ENCODE measurements around the gene PPP6R1.
"Not testable (repeated sequence)": the region's sequence is repeated elsewhere in the genome, so short reads cannot be mapped to it uniquely, and the experiment has no call there.

The PPP6R1 gene

DNA sequence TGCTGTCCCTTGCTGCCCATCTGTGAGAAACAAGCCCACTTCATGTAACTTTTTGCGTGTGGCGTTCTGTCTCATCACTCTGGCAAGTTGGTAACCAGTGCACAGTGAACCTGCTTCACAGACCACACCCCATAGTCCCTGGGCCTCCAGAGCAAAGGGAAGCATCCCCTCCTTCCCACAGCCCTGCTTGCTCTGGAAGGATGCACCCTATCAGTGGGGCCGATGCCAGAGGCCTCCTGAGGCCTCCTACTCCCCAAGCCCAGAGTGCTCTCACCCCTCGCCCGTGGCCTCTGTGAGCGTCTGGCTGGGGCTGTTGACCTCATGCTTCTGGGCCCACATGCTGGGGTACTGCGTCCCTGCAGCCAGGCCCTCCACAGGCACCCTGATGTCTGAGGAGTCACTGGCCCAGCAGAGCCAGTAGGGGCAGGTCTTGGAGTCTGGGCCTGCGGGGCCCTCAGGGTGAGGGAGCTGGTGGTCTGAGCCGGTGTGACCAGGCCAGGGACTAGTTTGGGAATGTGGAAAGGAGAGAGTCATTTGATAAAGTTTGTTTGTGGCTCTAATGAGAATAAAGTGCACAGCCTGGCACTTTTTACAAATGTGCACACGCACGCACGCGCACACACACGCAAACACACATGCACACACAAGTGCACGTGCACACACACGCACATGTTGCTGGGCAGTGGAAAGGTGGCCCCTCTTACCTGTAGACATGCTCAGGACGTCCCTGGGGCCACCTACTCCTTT is 35.4 kb downstream of the PPP6R1 start:
- no peak for DNase-seq

DNA sequence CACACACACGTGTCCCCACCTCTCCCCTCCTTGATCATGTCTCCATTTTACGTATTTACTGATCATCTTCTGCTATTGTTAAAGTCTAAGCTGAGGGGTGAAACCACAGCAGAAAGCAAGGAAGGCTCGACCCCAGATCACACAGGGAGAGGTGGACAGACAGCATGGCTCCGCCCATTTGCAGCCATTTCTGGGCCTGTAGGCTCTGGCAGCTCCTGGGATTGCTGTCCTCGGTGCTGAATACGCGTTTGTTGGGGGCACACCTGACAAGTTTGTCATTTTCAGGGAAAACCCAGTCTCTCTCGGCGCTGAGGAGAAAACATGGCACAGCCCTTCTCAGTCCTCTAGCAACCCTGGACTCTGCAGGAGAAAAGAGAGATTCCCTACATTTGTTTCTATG is 38.3 kb downstream of the PPP6R1 start:
- no peak for DNase-seq

DNA sequence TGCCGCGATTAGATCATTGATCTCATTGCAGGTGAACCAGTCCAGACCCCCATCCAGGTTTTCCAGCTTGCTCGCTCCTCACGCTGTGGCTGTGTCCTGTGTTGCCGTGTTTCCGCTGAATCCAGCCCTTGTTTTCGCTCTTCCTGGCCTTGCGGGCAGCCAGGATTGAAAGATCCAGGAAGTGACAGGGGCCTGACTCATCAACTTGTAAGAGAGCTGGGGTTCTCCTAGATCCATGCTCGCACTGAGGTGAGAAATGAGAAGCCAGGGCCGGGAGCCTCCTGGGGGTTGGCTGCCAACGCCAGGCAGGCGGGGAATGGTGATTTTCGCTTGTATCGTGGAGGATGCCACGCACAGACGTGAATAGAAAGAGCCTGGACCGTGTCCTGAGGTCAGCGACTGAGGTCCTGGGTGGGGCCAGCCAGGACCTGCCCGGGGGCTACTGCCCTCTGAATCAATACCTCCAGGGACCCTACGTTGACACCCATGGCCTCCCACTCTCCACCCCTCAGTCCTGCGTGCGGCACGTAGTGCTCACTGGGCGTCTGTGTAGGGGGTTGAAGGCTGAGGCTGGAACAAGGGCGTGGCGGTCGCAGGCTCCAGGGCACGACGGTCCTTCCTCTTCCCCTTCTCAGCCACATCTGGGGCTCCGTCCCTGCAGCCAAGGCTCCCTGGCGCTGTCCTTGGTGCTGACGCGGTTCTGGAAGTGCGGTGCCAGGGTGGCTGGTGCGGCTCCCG is 42.2 kb downstream of the PPP6R1 start:
- peak; percentile 96 for DNase-seq

DNA sequence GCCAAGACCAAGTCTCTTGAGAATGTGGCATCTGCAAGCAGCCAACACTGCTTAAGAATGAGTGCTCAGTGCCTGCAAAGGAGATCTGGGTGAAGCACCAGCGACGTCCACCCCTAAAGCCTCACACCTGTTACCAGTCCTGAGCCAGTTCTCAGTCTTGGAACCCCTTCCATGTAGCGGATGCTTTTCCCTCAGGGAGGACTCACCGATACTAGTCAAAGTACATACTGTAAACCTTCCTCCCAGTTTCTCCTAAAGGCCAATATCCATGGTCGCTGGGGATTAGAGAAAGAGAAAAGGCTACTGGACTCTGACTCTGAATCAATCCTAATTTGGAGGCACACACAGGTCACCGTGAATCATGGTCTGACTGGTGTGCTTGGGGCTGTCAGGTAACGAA is 45.3 kb downstream of the PPP6R1 start:
- no peak for DNase-seq

DNA sequence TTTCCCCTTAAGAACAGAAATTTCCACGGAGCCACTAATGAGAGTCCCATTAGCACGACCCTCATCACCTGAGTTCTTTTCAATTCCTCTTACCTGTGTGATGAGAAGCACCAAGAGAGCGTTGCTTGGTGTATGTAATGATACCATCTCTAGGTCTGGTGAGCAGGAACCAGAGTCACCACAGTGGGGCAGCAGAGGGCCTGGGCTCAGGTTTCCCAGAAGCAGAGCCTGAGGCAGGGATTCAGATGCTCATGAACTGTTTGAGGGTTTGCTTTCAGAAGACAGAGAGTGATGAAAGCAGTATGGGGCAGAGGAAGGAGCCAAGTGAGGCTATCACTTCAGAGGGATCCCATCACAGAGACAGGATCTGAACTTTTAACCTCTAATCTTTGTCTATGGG is 46.4 kb downstream of the PPP6R1 start:
- no peak for DNase-seq

DNA sequence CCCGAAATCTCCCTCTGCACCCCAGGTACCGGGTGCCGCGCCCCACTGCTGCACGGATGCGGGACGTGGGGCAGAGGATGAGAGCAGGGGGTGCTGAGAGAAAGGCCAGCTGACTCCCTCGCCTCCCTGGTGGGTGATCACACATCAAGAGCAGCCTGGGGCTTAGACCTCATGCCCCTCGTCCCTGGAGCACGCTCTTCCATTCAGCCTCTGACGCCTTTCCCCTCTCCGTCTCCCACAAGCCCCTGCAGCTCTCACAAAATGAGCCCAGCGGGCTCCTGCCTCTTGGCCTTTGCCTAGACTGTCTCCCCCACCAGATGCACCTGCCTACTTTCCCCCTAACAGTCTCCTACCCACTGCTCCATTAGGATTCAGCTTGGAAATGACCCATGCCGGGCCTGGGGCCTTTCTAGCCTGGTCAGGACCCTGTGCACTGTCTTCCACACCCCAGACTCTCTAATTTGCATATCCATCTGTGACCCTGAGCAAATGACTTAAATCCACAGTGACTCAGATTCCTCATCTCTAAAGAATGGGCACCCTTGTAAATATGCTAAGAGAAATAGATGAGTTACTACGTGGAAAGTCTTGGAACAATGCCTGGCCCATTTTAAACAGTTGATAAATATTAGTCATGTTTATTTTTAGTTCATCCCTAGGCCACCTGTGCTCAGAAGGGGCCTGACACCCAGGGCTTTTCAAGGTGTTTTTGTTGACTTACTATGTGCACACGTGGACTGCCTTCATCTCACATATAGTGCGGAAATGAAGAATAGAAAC is 48.9 kb downstream of the PPP6R1 start:
- no peak for DNase-seq

DNA sequence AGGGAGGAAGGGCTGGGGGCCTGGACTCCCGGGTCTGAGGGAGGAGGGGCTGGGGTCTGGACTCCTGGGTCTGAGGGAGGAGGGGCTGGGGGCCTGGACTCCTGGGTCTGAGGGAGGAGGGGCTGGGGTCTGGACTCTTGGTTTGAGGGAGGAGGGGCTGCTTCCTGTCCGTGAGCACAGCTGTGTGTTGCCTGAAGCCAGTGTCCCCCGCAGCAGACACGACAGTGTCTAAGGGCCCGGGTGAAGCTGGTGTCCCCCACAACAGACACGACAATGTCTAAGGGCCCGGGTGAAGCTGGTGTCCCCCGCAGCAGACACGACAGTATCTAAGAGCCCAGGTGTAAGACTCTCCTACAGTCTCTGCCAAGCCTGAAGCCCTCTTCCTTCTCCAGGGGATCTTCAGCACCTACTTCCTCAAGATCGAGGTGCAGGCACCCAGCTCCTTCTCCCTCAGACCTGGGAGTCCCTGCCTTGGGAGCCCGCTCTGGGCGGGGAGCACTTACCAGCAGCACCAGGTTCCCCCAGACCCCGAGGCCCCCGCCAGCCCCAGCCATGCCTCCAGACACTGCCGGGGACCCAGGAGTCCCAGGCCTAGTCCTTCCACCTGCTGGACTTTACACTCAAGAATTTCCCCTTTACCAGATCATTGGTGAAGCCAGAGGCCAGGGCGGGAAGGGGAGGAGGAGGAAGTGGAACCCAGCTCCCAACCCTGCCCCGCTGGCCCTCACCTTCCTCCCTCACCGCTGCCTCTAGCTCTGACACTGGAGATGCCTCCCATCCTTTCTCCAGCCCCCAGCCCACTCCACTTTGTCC is 49.7 kb downstream of the PPP6R1 start, which contains the start of gene PTPRH:
Gene PTPRH (minus strand): TSS at position 622 of the 813 bp plus-strand sequence. CDS start 68 bp downstream, at position 554.
- DNase-seq, result no peak

DNA sequence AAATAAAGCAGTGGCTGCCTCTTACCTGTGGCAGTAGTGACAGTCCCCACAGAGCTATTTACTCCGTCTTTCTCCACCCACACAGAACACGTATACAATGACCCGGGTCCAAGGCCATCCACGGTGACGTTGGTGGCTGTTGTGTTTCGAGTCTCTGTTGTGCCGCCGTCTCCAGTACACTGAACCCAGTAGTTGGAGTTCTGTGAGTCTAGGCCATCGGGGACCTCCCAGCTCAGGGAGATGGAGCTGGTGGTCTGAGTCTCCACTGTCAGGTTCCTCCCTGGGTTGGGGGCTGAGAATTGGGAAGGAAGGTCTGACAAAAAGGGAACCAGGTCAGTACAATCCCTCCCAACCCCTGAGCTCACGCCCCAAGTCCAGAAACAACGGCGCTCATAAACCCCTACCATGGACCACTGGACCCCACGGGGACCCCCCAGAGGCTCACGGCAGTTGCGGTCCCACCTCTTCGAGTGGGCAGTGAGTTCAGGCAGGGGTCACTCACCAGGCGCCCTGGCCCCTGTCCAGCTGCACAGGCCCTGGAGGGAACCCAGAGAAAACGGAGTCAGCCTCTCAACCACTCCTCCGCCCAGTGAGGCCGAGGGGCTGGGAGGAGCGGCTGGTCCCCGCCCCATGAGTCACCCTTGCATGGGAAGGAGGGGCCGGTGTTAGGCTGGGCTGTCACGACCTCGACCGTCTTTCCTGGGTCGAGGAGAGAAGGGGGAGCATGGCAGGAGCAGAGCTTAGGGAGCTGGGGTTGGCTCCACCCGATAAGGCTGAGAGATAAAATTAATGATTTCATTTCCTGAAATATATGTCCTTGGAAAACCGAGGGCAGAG is 51.9 kb downstream of the PPP6R1 start:
- no peak for DNase-seq

DNA sequence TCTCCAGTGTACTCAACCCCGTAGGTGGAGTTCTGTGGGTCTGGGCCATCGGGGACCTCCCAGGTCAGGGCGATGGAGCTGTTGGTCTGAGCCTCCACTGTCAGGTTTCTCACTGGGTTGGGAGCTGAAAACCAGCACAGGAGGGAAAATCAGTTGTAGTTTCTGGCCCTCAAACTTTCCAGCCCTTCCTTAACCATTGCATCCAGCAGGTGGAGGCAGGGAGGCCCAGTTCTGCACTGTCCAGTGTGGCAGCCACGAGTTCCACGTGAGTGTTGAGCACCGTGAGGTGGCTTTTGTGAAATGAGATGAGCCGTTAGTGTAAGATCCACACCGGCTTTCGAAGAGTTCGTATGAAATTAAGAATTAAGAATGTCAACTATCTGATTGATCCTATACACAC is 56.6 kb downstream of the PPP6R1 start:
- DNase-seq, result not testable (repeated sequence)

DNA sequence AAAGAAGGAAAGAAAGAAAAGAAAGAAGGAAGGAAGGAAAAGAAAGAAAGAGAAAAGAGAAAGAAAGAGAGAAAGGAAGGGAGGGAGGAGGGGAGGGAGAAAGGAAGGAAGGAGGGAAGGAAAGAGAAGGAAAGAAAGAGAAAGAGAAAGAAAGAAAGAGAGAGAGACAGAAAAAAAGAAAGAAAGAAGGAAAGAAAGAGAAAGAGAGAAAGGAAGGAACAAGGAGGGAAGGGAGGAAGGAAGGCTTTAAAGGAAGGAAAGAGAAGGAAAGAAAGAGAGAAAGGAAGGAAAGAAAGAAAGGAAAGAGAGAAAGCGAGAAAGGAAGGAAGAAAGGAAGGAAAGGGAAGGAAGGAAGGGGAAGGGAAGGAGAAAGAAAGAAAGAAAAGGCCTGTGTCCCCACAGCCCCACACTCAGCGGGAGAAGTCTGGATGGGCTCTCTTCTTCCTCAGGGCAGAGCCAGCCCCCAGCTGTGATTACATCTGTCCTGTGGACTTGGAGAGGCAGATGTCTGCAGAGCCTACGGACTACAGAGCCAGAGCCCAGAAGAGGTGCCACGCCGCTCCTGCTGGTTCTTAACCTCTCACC is 59.1 kb downstream of the PPP6R1 start:
- no peak for DNase-seq

DNA sequence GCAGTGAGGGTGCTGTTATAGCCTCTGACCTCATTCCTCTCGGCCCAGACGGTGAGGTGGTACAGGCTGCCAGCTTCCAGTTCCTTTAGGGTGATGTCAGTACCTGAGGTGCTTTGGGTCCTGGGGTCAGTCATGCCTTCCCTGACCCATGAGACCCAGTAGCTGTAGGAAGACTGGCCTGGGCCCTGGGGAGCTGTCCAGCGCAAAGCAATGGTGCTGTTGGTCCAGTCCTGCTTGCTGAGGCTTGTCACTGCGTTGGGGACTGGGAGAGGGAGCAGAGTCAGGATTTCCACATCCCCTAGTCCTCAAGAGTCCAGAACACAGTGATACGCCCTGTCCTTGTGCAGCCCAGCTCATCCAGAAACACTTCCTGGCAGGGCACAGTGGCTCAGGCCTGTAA is 60.2 kb downstream of the PPP6R1 start:
- no peak for DNase-seq

DNA sequence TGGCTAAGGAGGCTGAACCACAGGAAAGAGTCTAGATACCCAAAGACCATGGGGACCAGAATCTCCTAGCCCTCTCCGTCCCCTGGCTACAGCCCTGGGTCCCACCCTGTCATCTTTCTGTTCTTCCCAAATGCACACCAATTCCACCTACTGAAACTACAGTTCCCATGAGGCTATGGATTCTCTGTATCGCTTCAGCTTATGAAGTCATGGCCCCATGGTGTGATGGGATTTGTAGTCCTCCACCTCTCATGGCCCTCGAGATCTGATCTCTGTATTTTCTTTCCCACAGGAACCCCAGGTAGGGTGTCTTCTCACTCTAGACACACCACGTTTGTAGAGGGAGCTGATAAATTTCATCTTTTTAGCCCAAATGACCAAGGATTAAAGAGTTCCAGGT is 61.3 kb downstream of the PPP6R1 start:
- DNase-seq, result no peak

DNA sequence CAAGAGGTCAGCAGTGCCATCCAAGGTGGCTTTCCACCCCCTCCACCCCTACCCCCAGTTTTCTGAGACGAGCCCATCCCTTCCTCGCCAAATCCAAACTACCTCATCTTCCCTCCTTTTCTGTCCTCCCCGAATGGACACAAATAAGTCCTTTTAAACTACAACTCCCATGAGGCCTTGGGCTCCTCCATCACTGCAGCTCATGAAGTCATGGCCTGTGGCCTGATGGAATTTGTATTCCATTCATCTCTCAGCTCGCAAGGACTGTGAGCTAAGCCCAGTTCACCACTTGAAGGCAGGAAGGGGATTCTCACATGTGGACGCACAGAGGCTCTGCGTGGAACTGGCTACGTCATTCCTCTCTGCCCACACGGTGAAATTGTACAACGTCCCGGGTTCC is 62.0 kb downstream of the PPP6R1 start:
- DNase-seq, result no peak

DNA sequence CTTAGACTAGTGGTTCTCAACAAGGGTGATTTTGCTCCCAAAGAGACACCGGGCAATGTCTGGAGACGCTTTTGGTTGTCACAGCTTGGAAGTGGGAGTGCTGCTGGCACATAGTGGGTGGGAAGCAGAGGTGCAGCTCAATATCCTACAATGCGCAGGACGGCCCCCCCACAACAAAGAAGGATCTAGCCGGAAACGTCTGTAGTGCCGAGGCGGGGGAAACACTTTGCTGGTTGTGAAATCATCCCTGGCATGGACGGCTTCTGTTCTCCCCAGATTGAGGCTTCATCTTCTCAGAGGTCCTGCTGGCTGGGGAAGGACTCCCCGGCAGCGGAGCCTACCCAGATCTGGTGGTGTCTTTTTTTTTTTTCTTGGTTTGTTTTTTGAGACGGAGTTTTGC is 65.3 kb downstream of the PPP6R1 start:
- no peak for DNase-seq

DNA sequence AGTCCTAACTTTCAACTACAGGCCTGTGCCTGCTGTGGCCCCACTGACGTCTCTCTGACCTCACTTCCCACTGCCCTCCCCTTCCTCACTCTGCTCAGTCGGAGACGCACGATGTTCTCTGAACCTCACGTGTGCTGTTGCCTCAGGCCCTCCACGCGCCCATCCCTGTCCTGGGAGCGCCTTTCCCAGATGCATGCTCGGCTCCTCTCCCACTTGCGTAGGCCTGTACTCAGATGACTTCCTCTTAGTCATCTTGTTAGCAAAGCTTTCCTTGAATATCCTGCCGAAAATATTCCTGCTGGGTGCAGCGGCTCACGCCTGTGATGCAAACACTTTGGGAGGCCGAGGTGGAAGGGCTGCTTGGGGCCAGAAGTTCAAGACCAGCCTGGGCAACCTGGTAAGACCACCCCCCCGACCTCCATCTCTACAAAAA is 69.4 kb downstream of the PPP6R1 start:
- no peak for DNase-seq

DNA sequence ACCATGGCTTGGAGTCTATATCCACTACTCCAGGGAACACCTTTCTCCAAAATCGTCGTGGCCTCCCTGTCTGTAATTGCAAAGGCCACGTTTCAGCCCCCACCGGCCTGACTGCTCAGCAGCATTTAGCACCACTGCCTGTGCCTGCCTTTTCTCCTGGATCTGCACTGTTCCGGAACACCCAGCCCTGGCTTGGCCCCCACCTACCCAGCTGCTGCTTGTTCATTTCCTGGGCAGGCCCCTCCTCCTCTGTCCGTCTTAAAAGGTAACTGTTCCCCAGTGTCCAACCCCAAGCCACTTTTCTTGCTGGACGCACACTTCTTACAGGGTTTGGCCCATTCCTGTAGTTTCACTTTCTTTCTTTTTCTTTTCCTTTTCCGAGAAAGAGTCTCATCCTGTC is 70.2 kb downstream of the PPP6R1 start:
- DNase-seq, result no peak

DNA sequence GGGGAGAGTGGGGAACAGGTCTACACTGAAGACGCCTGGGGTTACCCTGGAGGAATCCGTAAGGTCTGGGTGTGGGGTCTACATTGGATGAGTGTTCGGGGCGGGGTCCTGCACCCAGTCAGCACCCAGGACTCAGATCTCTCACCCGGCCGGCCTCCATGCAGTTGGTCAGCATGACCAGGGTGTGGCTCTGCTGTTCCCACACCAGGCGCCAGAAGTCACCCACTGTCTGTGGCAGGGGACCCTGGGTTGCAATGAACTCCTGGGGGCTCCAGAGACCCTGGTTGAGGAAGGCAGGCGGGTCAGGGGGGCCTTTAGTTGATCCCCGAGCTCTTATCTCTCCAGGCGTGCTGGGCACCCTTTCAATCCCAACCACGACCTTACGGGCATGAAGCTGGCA is 72.7 kb downstream of the PPP6R1 start:
- DNase-seq, result no peak

DNA sequence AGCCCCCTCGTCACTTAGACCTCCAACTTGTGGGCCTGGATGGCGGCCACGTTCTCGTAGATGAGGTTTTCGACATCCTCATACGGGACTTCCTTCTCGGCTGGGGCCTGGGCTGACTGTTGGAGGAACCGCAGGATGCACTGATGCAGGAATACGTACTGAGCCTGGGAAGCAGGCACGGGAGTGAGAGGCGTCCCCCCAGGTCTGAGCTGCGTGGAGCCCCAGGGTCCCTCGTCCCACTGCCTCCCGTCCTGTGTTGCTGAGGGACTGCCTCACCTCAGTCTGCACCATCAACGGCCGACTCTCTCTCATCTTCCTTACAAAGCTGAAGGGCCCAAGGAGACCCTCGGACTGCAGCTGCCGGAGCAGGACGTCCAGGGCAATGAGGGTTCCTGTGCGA is 77.1 kb downstream of the PPP6R1 start:
- DNase-seq, result no peak
